ENCODE data around the gene MON2. TPM values are rescaled to one million over a fixed set of nuclear protein-coding genes. Genes with fewer than 3 reads are reported as not detected.
"Not testable (repeated sequence)": the region's sequence is repeated elsewhere in the genome, so short reads cannot be mapped to it uniquely, and the experiment has no call there.

Gene MON2
- total and polyA plus RNA-seq, 7 donors, result 4.9 to 18.2 (median 14.5) TPM

GRCh38 chr12:62505786-62506185, 39.2 kb downstream of the MON2 start:
- DNase-seq, result no peak
- Histone ChIP-seq H3K4me3 (no peak overlapping the region), H3K36me3 (ENCODE audit: insufficient read depth in 1 of 2, low read depth in 1 of 2) (peaks cover 4 to 86% of the 10 kb centered on the region in 2 donors), H3K9me3 (no peaks in the 10 kb centered on the region), H3K27me3 (ENCODE audit: insufficient read depth in 3 of 3, low read length in 2 of 3) (no peaks in the 10 kb centered on the region), H3K27ac (no peak overlapping the region), H3K4me1 (no peaks in the 10 kb centered on the region)
- WGBS, 3 donors, result 96 to 98% (median 97%) methylated on average over 3 of the region's 3 CpGs
- no peak for ATAC-seq
- intact Hi-C loops (cut with DNase I), result no loop called here
- no peak for TF ChIP-seq CTCF (IDR thresholded peaks at IDR 0.05)

DNA sequence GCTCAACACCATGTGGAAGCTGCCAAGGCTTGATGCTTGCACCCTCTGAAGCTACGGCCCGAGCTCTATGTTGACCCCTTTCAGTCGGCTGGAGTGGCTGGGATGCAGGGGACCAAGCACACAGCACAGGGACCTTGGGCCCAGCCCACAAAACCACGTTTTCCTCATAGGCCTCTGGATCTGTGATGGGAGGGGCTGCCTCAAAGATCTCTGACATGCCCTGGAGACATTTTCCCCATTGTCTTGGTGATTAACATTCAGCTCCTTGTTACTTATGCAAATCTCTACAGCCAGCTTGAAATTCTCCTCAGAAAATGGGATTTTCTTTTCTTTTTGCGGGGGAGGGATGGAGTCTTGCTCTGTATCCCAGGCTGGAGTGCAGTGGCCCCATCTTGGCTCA, 46.3 kb downstream of the MON2 start:
- peaks cover 4 to 60% of the 10 kb centered on the region in 2 donors for H3K36me3 ChIP-seq (ENCODE audit: insufficient read depth in 1 of 2, low read depth in 1 of 2)
- intact Hi-C loops (cut with DNase I), result no loop called here
- ATAC-seq, result no peak

GRCh38 chr12:62514080-62514479, 47.5 kb downstream of the MON2 start:
- H3K4me3 ChIP-seq; DNase-seq; intact Hi-C loops (cut with DNase I); H3K27me3 ChIP-seq (ENCODE audit: insufficient read depth in 3 of 3, low read length in 2 of 3); ATAC-seq; H3K4me1 ChIP-seq; H3K27ac ChIP-seq; H3K9me3 ChIP-seq: not testable (repeated sequence)
- 98 to 99% (median 99%) methylated on average over 3 of the region's 3 CpGs for WGBS, 3 donors
- H3K36me3 ChIP-seq (ENCODE audit: insufficient read depth in 1 of 2, low read depth in 1 of 2), result peaks cover 0 to 60% of the 10 kb centered on the region in 2 donors

More for the DNA sequence above, 46.3 kb downstream of the MON2 start:
- Histone ChIP-seq H3K27me3 (ENCODE audit: insufficient read depth in 3 of 3, low read length in 2 of 3) (no peaks in the 10 kb centered on the region), H3K9me3 (no peaks in the 10 kb centered on the region), H3K4me1 (no peaks in the 10 kb centered on the region), H3K4me3 (no peak overlapping the region), H3K27ac (no peak overlapping the region)
- no peak for DNase-seq
- 97 to 99% (median 99%) methylated on average over 5 of the region's 5 CpGs for WGBS, 3 donors
- TF ChIP-seq CTCF (IDR thresholded peaks at IDR 0.05), result no peak

DNA sequence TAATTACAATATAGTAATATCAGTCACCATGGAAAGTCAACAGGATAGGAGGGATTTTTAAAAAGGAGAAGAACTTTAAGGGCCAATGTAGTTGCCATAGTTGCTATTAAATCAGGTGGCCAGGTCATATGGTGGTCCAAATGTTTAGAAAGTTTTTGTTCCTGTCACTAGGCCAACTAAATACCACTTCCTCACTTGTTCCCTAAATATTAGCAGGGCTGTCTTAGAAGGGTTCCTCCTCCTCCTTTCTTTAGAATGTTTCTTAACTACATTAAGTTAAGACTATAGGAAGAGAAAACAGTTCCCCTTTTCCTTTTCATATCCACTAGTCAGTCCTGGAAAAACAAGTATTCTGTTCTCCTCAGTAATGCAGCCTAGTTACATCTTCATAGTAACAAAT, 50.3 kb downstream of the MON2 start:
- DNase-seq (no peak), ATAC-seq (no peak)
- Histone ChIP-seq H3K27me3 (ENCODE audit: insufficient read depth in 3 of 3, low read length in 2 of 3) (no peaks in the 10 kb centered on the region), H3K4me1 (no peaks in the 10 kb centered on the region), H3K4me3 (no peak overlapping the region), H3K36me3 (ENCODE audit: insufficient read depth in 1 of 2, low read depth in 1 of 2) (peaks cover 0 to 54% of the 10 kb centered on the region in 2 donors), H3K27ac (no peak overlapping the region), H3K9me3 (no peaks in the 10 kb centered on the region)
- intact Hi-C loops (cut with DNase I), result no loop called here
- no peak for TF ChIP-seq CTCF (IDR thresholded peaks at IDR 0.05)

DNA sequence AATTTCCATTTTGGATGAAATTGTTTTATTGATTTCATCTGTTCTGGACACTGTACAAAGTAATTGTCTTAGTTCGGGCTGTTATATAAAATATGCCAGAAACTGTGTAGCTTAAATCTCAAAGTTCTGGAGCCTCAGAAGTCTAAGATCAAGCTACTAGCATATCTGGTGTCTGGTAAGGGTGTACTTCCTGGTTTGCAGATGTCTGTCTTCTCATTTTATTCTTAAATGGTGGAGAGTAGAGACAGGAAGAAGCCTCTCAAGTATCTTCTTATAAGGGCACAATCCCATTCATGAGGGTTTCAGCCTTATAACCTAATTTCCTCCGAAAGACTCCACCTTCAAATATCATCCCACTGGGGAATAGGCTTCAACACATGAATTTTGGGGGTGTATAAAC, 51.3 kb downstream of the MON2 start:
- intact Hi-C loops (cut with DNase I), result no loop called here
- H3K4me3 ChIP-seq, result no peak overlapping the region
- ATAC-seq, result no peak

More for the DNA sequence above, 51.3 kb downstream of the MON2 start:
- no peak for DNase-seq
- H3K36me3 ChIP-seq (ENCODE audit: insufficient read depth in 1 of 2, low read depth in 1 of 2), result peaks cover 0 to 55% of the 10 kb centered on the region in 2 donors
- no peak overlapping the region for H3K27ac ChIP-seq
- TF ChIP-seq CTCF (IDR thresholded peaks at IDR 0.05), result no peak
- WGBS, 3 donors, result 87 to 98% (median 94%) methylated on average over 2 of the region's 2 CpGs
- H3K27me3 ChIP-seq (ENCODE audit: insufficient read depth in 3 of 3, low read length in 2 of 3), result no peaks in the 10 kb centered on the region
- H3K9me3 ChIP-seq, result no peaks in the 10 kb centered on the region
- H3K4me1 ChIP-seq, result no peaks in the 10 kb centered on the region

All from psoas muscle (tissue), 8 donors.